ENCODE data around the gene NCK1. TPM values are rescaled to one million over a fixed set of nuclear protein-coding genes. Genes with fewer than 3 reads are reported as not detected.

NCK1 gene
- total and polyA plus RNA-seq, 7 donors, result 16.2 to 33.4 (median 25.4) TPM

- ATAC-seq, result no peak
- TF ChIP-seq, protein P1, sequence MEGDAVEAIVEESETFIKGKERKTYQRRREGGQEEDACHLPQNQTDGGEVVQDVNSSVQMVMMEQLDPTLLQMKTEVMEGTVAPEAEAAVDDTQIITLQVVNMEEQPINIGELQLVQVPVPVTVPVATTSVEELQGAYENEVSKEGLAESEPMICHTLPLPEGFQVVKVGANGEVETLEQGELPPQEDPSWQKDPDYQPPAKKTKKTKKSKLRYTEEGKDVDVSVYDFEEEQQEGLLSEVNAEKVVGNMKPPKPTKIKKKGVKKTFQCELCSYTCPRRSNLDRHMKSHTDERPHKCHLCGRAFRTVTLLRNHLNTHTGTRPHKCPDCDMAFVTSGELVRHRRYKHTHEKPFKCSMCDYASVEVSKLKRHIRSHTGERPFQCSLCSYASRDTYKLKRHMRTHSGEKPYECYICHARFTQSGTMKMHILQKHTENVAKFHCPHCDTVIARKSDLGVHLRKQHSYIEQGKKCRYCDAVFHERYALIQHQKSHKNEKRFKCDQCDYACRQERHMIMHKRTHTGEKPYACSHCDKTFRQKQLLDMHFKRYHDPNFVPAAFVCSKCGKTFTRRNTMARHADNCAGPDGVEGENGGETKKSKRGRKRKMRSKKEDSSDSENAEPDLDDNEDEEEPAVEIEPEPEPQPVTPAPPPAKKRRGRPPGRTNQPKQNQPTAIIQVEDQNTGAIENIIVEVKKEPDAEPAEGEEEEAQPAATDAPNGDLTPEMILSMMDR (IDR thresholded peaks at IDR 0.05), result no peak
- Histone ChIP-seq H3K9me3 (no peaks in the 10 kb centered on the region), H3K4me3 (no peak overlapping the region), H3K36me3 (ENCODE audit: insufficient read depth in 1 of 2, low read depth in 1 of 2) (peaks cover 0 to 14% of the 10 kb centered on the region in 2 donors), H3K4me1 (peaks cover 31% of the 10 kb centered on the region), H3K27me3 (ENCODE audit: insufficient read depth in 3 of 3, low read length in 2 of 3) (no peaks in the 10 kb centered on the region), H3K27ac (no peak overlapping the region)
- whole genome bisulfite sequencing, 3 donors, result 49 to 52% (median 50%) methylated on average over 2 of the region's 2 CpGs
- intact Hi-C loops (cut with DNase I), result loop anchor here in 1 of 2 donors (10.0 kb wide), 1 partner anchor 73 kb away; the partner anchor contains the start of gene NCK1
- DNase-seq, result no peak
Observed at GRCh38 chr3:136937851-136938250, 75.8 kb downstream of the NCK1 start.

- Histone ChIP-seq H3K4me3 (no peak overlapping the region), H3K36me3 (ENCODE audit: insufficient read depth in 1 of 2, low read depth in 1 of 2) (peaks cover 0 to 14% of the 10 kb centered on the region in 2 donors), H3K27ac (no peak overlapping the region), H3K4me1 (peaks cover 26% of the 10 kb centered on the region), H3K27me3 (ENCODE audit: insufficient read depth in 3 of 3, low read length in 2 of 3) (no peaks in the 10 kb centered on the region), H3K9me3 (no peaks in the 10 kb centered on the region)
- intact Hi-C loops (cut with DNase I), result loop anchor here in 1 of 2 donors (10.0 kb wide), 1 partner anchor 74 kb away; the partner anchor contains the start of gene NCK1
- TF ChIP-seq, protein P1 (IDR thresholded peaks at IDR 0.05), result no peak
- no peak for ATAC-seq
- no peak for DNase-seq
Observed at GRCh38 chr3:136938334-136938733, 76.3 kb downstream of the NCK1 start.

GRCh38 chr3:136939489-136939888 is 77.5 kb downstream of the NCK1 start:
- H3K9me3 ChIP-seq, result no peaks in the 10 kb centered on the region

DNA sequence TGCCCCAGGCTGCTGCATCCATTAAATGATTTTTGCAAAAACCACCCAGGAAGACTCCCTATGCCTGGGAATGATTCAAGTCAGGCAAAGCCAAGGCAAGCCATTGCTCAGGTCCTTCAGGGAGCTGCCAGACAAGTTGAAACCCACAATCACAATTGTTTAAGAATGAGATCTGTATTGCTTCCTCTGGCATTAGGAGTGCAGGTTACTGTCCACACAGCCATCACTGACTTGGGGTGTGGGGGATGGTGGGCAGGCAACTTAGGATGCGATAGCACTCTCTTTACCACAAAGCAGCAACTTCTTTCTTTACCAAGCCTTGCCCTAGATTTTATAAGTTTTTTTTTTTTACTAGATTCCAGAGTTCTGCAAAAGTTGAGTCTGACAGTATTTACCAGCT is 80.8 kb downstream of the NCK1 start:
- H3K9me3 ChIP-seq, result no peaks in the 10 kb centered on the region
- WGBS, 3 donors, result 81 to 94% (median 90%) methylated on average over 1 of the region's 1 CpG
- no peak overlapping the region for H3K4me3 ChIP-seq
- ATAC-seq, result no peak
- TF ChIP-seq, protein P1 (IDR thresholded peaks at IDR 0.05), result no peak
- no peaks in the 10 kb centered on the region for H3K27me3 ChIP-seq (ENCODE audit: insufficient read depth in 3 of 3, low read length in 2 of 3)
- no peak overlapping the region for H3K27ac ChIP-seq
- intact Hi-C loops (cut with DNase I), result no loop called here
- no peak for DNase-seq
- peaks cover 22% of the 10 kb centered on the region for H3K4me1 ChIP-seq
- peaks cover 2 to 15% of the 10 kb centered on the region in 2 donors for H3K36me3 ChIP-seq (ENCODE audit: insufficient read depth in 1 of 2, low read depth in 1 of 2)

More at GRCh38 chr3:136939489-136939888, 77.5 kb downstream of the NCK1 start:
- intact Hi-C loops (cut with DNase I), result loop anchor here in 1 of 2 donors (10.0 kb wide), 1 partner anchor 75 kb away; the partner anchor contains the start of gene NCK1
- H3K4me1 ChIP-seq, result peaks cover 26% of the 10 kb centered on the region
- H3K36me3 ChIP-seq (ENCODE audit: insufficient read depth in 1 of 2, low read depth in 1 of 2), result peaks cover 0 to 6% of the 10 kb centered on the region in 2 donors
- no peak overlapping the region for H3K4me3 ChIP-seq
- WGBS, 3 donors, result 85 to 94% (median 86%) methylated on average over 1 of the region's 1 CpG
- DNase-seq (no peak), ATAC-seq (no peak)
- H3K27me3 ChIP-seq (ENCODE audit: insufficient read depth in 3 of 3, low read length in 2 of 3), result no peaks in the 10 kb centered on the region
- H3K27ac ChIP-seq, result no peak overlapping the region
- TF ChIP-seq, protein P1 (IDR thresholded peaks at IDR 0.05), result no peak

DNA sequence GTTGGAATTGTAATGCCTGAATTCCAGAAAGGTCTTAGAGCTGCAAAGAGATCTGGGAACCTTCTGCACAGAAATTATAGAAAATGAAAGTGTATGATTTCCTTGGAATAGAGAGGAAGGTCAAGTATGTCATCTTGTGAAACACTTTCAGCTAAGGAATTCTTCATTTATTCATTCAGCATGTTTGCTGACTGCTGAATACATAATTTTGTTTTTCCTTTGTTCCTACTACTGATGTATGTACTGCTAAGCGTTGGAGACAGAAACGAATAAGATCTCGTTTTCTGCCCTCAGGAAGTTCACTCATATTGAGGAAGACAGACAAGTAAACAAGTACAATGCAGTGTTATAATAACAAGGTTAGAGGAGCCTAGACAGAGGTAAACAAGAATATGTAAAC is 81.4 kb downstream of the NCK1 start:
- Histone ChIP-seq H3K27ac (no peak overlapping the region), H3K4me3 (no peak overlapping the region), H3K4me1 (peaks cover 16% of the 10 kb centered on the region)

More for the DNA sequence above, 81.4 kb downstream of the NCK1 start:
- DNase-seq (no peak), ATAC-seq (no peak)
- intact Hi-C loops (cut with DNase I), result no loop called here
- H3K9me3 ChIP-seq, result no peaks in the 10 kb centered on the region
- H3K27me3 ChIP-seq (ENCODE audit: insufficient read depth in 3 of 3, low read length in 2 of 3), result no peaks in the 10 kb centered on the region
- H3K36me3 ChIP-seq (ENCODE audit: insufficient read depth in 1 of 2, low read depth in 1 of 2), result peaks cover 2 to 21% of the 10 kb centered on the region in 2 donors
- WGBS, 3 donors, result 55 to 75% (median 75%) methylated on average over 3 of the region's 3 CpGs
- TF ChIP-seq, protein P1 (IDR thresholded peaks at IDR 0.05), result no peak
